EH (cell line): ENCODE data around the gene ILK.

Experiments used
- DNase-seq: peaks from one replicate; pipeline ENCODE4 v3.0.0-alpha.2; 2015; ENCODE audit warnings: low read depth

Gene ILK

GRCh38 chr11:6621711-6622211 lies 18.2 kb downstream of the ILK start:
- no peak for DNase-seq

- no peak for DNase-seq
These were observed 18.9 kb downstream of the ILK start for GRCh38 chr11:6622261-6623171.

- DNase-seq = no peak
These were observed 20.1 kb downstream of the ILK start for GRCh38 chr11:6623391-6624363.

- DNase-seq = no peak
These were observed 21.7 kb downstream of the ILK start for GRCh38 chr11:6625156-6625831.

- no peak for DNase-seq
These were observed 22.4 kb downstream of the ILK start for GRCh38 chr11:6625832-6626420.

GRCh38 chr11:6626971-6627761 lies 23.6 kb downstream of the ILK start:
- no peak for DNase-seq

GRCh38 chr11:6627762-6628241 lies 24.2 kb downstream of the ILK start:
- DNase-seq = no peak

- DNase-seq = no peak
These were observed 25.0 kb downstream of the ILK start for GRCh38 chr11:6628526-6628925.

- DNase-seq = no peak
These were observed 26.0 kb downstream of the ILK start for GRCh38 chr11:6629573-6629891.

- no peak for DNase-seq
These were observed 26.5 kb downstream of the ILK start for GRCh38 chr11:6629892-6630631.

GRCh38 chr11:6630632-6631291 lies 27.2 kb downstream of the ILK start:
- DNase-seq = no peak

GRCh38 chr11:6631361-6631890 lies 27.9 kb downstream of the ILK start:
- no peak for DNase-seq

GRCh38 chr11:6632116-6633073 lies 28.8 kb downstream of the ILK start:
- no peak for DNase-seq

GRCh38 chr11:6633422-6634408 lies 30.1 kb downstream of the ILK start:
- no peak for DNase-seq

- no peak for DNase-seq
These were observed 31.0 kb downstream of the ILK start for GRCh38 chr11:6634534-6634933.

- peak; percentile 67 for DNase-seq
These were observed 31.7 kb downstream of the ILK start for GRCh38 chr11:6635082-6635932.
